GM19328 (cell line): ENCODE measurements around the gene ZGPAT.
"Not testable (repeated sequence)": the region's sequence is repeated elsewhere in the genome, so short reads cannot be mapped to it uniquely, and the experiment has no call there.

Experiments
- ATAC-seq: cut with Tn5 transposase; IDR thresholded peaks from one replicate; pipeline ENCODE4 v1.9.1; 2021; ENCODE audit warnings: mild to moderate bottlenecking, moderate library complexity; ENCODE audit not compliant: unreplicated experiment

The ZGPAT gene

DNA sequence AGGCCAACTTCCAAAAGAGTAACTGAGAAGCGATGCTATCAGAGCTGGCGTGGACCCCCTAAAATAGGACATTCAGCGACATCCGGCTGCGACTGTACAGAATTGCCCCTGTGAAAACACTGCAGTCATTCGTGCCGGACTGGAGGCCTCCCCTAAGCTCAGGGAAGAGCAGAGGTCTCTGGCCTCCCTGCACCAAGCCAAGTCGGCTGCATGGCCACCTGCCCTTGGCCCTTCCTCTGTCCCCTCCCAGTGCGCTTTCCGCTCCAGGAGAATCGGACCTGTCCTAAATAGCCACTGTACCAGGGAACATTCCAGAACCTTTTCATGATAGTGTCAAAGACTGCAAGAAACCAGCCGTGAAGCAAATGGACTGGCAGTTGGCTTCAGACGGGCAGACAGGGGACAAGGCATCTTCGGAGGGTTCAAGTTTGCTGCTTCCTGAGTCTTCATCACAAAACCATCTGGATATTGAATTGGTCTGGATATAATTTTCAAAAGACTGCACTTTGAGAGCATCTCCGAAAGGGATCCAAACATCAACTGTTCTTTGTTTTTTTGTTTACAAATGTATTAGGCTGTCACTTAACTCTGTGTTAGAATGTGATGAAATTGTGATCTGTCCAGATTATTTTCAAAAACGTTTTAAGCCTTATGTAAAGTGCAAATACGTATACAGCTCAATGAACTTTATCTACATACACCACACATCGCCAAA, 48.3 kb downstream of the ZGPAT start:
- ATAC-seq: no peak

DNA sequence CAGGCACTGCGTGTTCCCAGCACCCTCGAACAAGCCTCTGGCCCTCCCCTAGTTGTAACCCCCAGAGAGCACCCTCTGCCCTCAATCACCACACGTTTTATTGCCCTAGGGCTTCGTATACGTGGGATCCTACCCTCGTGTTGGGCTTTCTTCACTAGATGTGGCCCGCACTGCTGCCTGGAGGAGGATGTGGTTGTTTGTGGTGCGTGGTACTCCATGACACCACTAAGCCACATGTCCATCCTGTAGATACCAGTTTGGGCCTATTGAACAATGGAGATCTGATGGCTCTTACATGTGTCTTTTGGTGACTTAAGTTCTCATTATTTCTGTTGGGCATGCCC, 48.8 kb downstream of the ZGPAT start:
- ATAC-seq: no peak

DNA sequence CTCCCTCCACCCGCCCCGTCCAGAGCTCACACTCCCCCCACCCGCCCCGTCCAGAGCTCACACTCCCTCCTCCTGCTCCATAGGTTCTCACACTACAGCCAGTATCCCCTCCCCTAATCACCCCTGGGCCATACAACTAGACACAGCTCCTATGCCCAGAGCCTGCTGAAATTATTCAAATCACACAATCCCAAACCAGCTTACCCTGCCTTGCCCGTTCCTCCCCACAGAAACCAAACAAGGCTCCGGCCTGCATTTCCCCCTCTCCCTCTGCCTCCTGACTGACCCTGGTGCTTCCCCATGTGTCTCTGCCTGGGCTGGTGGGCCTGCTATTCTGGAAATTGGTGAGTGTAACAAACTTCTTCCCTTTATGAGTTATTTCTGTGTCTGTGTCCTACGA, 50.3 kb downstream of the ZGPAT start:
- no peak for ATAC-seq

DNA sequence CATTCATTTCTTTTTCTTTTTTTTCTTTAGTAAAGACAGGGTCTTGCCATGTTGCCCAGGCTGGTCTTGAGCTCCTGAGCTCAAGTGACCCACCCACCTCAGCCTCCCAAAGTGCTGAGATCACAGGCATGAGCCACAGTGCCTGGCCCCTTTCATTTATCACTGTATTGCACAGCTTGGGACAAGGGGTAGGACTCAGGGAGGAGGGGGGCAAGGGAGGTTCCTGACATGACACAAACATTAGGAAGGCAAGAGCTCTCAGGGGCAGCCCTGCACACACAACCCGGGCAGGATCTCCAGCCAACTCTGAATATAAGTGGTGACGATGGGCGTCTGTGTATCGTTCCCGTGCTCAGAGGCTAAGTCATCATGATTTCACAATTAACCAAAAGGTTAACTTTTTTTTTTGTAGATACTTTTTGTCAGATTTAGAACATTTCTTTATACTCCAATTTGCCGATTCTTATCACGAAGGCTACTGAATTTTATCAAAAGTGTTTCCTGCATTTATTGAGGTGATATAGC, 51.6 kb downstream of the ZGPAT start:
- no peak for ATAC-seq

DNA sequence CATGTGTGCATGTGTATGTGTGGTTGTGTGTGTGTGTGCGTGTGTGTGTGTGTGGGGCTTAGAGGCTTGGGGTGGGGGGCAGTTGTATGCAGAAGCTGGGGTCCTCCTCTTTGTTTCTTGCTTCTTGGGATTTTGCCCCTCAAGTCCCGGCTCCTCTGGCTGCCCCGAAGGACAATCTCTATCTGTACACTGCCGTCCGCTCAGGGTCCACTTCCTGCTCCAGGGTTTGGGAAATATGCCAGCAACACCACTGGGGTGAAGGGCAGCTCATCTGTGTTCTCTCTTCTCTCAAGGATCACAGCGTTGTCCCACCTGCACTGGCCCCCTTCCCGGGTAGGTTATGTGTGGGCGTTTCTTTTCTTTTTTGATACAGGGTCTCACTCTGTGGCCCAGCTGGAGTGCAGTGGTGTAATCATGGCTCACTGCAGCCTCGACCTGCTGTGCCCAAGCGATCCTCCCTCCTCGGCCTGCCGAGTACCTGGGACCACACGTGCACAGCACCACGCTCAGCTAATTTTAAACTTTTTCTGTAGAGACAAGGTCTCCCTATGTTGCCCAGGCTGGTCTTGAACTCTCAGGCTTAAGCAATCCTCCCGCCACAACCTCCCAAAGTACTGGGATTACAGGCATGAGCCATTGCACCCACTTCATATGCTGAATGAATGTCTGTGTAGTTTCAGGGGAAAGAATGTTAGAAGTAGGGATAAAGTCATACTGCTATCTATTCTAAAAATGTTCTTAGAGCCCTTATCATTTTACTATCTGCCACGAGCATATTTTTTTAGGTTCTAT, 57.4 kb downstream of the ZGPAT start:
- ATAC-seq: no peak

DNA sequence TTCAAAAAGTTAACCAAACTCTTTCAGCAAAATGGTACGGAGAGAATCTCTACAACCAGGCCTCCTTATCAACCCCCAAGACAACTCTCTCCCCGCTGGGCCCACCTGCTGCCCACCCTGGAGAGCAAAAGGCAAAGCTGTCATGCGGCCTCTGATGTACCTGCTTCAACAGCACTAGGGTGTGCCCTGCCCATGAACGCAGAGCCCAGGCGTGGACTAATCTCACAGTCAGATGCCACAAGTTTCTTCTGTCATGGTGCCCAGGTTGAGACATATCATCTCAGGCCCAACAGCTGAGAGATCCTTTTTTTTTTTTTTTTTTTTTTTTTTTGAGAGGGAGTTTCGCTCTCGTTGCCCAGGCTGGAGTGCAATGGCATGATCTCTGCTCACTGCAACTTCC, 58.1 kb downstream of the ZGPAT start:
- no peak for ATAC-seq

DNA sequence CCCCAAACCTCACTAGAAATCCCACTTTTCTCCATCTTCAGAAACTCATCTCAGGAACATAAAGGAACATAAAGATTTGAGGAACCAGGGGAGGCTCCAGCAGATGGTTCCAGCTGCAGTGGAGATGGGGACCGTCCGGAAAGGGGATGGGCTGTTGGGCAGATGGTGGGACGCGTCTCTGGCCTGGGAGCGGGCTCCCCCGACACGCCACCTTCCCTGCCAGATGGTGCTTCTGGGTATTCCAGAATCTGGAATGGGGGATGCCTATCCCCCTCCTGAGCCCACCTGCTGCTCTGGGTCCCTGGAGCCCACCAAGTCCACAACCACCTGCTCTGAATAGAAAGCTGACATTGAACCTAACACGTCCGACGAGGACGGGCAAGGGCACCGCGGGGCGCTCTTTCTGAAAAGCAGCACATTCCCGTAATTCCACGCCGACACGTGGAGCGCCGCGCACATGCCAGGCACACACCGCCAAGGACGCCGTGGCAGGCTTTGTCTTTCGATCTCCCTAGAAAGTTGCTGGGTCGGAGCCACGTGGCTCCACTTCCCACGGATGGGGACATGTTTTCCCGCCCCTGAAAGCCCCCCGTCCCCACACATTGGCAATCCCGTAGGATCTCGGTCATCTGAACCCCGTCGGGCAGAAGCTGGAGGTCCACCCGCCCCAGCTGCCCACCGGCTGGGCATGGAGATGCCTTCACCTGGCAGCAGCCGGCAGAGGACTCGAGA, 59.0 kb downstream of the ZGPAT start:
- no peak for ATAC-seq

DNA sequence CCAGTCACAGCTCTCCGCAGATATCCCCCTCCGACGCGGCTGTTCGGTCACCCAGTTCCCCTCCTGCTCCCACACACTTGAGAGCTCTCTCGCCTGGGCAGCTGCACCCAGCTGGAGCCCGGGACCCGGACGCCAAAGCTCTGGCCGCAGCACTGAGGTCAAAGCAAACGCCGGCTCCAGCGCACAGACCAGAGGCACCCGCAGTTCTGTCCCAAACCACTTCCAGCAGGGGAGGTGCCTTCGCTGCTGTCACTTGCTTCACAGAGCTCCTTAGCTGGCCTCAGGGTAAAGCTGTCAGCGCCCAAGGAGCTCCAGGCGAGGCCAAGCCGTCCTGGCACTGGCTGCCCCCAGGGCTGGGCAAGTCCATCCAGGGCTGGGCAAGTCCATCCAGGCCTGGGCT, 59.6 kb downstream of the ZGPAT start:
- no peak for ATAC-seq

DNA sequence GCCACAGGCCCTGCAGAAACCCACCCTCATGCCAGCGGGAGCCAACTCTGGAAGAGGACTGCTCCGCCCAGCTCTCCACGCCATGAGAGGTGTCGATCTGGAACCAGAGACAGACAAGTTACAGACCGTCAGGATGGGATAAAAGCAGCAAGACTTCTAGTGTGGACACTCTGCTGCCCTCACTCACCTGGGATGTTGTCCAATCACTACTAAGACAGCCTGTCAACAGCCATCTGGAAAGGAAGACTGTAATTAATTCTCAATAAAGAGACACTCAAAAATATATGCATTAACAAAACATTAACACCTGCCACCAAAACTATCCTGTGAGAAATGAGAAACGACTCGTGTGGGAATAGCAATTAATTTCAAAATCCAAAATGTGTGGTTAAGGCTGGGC, 60.0 kb downstream of the ZGPAT start:
- no peak for ATAC-seq

DNA sequence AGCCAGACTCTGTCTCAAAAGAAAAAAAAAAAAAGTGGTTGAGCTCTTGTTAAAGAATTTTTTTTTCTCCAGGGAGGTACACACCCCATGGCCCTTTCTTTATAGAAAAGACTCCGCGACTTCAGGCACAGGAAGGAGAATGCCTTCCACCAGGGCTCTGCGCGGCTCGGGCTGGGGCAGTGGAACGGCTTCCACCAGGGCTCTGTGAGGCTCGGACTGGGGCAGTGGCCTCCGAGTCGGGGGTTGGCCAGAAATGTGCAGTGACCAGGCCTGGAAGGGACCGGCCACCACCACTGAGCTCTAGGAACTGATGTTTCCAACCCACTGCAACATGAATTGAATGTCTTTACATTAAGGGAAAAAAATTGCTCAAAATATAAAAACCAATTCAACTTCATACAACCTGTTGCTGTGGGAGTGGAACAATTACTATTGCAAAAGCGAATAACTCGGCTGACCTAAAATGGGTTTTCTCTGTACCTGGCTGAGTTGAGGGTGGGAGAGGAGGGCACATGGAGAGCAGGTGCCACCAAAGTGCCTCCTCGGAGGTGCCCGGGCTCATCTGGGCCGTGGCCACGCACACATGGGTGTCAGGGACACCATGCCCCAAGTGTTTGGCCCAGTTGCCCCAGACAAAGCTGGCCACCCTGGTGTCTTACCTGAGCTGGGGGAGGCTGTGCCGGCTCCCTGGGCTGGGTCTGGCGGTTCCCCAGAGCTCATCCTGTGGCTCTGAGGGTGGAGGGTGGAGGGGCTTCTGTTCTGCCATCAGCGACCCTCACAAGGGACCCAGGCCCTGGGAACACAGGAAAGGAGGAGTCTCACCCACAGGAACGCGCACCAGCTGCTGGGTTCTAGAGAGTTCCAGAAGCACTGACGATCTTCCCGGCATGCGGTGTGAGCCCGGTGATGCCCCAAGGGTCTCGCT, 61.0 kb downstream of the ZGPAT start:
- no peak for ATAC-seq

DNA sequence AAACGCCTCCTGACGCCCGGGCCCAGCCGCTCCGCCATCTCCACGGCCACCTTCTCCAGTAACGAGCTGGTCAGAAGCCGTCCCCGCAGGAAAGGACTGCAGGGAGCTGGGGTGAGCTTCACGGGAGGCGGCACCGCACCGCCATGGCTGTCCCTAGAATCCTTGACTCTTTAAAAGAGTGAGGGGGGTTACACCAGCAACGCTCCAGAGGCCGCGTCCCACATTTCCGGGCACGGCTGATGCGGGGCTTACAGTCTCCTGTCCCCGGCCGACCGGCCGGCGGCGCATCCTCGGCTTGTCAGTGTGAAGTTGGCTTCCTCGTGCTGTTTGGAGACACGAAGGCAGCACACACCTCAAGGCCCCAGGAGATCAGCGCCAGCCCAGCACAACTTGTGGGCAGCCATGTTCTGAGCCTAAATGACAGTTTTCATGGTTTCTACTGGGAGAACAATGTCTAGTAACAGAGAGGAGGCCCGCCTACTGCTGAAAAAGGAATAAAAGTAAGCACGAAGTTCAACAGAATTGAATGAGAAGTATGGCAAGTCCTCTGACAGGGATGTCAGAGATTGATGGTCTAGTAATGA, 62.1 kb downstream of the ZGPAT start:
- ATAC-seq: no peak

DNA sequence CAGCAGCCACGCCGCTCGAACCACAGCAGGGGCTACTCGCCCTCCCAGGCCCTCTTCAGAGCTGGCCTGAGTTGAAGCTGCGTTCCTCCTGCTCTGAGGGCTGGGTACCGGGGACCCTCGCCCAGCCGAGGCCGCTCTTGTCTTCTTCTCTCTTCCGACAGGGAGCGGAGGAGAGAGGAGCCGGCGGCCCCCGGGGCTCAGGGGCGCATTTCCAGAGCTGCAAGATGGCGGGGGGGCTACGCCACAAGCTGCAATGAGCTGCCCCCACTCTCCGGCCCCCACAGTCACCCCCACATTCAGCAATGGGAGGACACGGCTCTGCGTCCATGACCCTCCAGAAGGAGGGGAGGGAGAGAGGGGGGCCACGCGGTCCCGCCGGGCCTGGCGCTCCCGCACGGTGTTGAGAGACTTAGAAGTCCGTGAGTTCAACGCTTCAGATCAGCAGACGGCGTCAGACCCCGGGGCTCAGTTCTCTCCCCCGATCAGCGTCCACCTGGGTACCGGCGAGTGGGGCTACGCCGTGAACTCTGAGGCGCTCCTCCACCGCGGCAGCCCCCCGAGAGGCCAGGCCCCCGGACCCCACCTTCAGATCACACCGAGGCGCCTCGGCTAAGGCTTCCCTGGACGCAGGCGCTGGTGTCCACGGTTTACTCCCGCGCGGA, 63.3 kb downstream of the ZGPAT start:
- ATAC-seq: no peak

DNA sequence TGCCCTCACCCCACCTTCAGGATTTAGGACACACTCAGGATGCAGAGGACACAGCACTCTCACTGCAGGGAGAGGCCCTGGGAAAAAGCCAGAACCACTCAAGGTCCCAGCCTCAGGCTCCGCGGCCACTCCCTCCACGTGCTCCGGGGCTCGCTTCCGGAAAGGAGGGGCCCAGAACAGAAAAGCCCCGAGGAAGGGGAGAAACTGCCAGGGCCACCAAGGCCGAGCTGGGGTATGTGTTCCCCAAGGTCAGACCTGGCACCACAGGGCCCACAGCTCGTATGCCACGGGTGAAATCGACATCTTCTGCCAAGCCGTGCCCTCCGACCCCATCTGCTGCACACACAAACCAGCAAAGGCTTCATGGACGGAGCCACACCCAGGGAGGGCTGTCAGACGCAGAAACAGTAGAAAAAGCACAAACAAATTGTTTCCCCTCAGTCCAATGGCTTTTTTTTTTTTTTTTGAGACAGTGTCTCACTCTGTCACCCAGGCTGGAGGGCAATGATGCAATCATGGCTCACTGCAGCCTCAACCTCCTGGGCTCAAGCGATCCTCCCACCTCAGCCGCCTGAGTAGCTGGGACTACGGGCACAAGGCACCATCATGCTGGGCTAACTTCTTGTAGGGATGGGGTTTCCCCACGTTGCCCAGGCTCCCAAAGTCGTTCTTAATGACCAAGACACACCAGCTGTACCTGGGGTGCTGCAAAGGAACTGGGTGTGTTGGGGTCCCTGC, 65.1 kb downstream of the ZGPAT start:
- ATAC-seq: no peak

DNA sequence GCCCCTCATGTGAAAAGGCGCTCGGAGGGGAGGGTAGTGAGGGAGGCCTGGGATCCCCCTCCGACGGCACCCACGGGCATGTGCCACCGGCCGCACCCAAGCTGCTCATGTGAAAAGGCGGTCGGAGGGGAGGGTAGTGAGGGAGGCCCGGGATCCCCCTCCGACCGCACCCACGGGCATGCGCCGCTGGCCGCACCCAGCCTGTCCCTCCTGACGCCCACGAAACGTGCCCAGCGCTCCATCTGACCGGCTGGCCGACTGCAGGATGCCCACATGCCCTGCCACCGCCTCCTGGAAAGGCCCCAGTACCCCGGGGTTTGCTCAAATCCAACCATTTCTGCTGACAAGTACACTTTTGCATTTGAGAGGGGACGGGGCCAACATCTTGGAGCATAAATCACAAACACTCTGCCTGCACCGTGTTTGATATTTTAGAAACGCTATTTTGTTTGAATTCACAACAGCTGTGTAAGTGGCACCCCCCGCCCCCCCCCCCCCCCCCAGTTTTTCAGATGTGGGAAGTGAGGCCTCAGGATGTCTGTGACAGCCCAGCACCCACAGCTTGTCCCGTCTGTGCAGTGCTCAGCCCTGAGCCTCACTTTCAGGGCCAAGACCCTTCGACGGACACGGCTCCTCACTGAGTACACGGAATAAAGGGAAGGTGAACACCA, 65.9 kb downstream of the ZGPAT start:
- no peak for ATAC-seq

DNA sequence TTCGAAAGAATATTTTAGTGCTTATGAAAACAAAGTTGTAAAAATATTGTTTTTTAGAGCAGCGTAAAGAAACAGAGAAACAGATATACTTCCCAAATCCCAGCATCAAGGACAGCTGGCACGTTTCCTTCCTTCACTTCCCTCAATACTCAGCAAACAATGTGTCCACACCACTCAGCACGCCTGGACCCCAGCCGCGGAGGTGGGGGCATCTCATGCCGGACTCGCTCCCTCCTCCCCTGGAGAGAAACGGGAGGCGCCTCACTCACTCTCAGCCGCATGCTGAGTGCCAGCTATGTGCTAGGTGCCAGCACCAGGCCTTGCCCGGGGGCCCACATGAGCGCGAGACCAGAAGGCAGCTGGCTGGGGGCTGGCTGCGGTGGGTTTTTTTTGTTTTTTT, 66.5 kb downstream of the ZGPAT start:
- no peak for ATAC-seq

DNA sequence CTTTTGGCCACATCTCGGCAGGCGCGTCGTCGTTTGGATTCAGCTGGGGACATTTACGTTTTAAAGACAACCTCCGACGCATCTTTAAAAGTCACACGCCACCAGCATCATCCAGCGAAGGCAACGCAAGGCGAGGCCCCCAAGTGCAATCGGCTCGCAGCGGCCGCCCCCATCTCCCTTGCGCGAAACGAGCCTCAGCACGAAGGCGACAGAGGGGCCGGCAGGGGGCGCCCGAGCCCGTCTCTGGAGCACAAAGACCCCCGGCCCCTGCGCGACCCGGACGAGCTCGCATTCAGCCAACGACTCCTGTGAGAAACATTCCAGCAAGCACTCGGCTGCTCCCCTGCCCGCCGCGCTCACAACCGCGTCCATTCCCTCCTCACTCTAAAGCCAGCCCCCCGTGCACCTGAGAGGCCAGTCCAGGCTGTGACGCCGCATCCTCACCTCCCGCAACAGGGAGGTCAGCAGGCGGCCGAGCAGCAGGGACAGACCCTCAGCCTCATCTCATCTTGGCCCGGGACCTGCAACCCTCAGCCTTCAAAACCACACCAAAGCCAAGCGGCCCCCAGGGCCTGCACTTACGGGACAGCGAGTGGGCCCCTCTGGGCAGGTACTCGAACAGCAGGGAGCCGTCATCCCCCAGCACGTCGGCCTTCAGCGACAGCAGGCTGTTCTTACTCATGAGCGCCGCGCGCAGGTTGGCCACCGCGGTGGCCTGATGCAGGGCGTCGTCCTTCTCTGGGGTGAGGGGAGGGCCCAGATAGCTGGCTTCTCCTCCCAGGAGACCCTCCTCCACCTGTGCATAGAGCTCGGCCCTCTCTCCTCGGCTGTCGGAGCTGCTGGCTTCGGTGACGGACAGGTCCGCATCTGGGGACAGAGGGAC, 67.5 kb downstream of the ZGPAT start:
- ATAC-seq: no peak

DNA sequence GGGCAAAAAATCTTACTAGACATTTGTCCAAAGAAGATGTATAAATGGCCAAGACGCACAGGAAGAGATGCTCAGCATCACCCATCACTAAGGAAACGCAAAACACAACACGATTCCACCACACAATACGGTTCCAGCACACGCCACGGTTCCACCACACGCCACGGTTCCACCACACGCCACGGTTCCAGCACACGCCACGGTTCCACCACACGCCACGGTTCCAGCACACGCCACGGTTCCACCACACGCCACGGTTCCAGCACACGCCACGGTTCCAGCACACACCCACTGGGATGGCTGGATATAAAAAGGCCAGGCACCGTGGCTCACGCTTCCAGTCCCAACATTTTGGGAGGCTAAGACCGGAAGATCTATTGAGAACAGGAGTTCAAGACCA, 69.0 kb downstream of the ZGPAT start:
- not testable (repeated sequence) for ATAC-seq

DNA sequence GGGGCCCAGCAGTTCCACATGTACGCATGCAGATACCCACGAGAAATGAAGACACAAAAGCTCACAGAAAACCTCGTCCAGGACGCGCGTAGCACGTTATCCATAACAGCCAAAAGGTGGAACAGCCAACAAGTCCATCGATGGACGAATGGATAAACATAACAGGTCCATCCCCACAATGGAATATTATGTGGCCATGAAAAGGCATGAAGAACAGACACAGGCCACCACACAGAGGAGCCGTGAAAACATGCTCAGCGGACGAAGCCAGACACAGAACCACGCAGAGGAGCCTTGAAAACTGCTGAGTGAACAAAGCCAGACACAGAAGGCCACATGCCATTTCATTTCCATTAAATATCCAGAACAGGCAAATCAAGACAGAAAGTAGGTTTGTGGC, 69.8 kb downstream of the ZGPAT start:
- ATAC-seq: no peak
